IMR-90 (cell line): Measurements from ENCODE around the gene MARK4. TPM values are rescaled to one million over a fixed set of nuclear protein-coding genes. Genes with fewer than 3 reads are reported as not detected.

Experiments
- ATAC-seq: fragments of 200-7000 bp; cut with Tn5 transposase; 2 replicates; pipeline ENCODE4 v1.9.1; 2020; ENCODE audit warnings: low read depth, mild to moderate bottlenecking, moderate library complexity
- BruUV-seq: library from RNA; stranded (reverse); fragments of 400-500 nt; replicated peaks from 2 replicates; lab custom pipeline; 2021; lab: Mats Ljungman, UMichigan
- CTCF ChIA-PET: fragments of 300-600 bp; formaldehyde crosslinking; extraction: SDS; loops from one replicate; lab custom pipeline; 2021; ENCODE audit warnings: antibody characterized with exemption; lab: Yijun Ruan, JAX
- POLR2A ChIA-PET: fragments of 300-600 bp; sonication (Branson Sonifier 250); formaldehyde crosslinking; loops from one replicate; lab custom pipeline; 2022; ENCODE audit warnings: antibody characterized with exemption; ENCODE audit not compliant: unreplicated experiment; lab: Charles Lee
- DNase-seq: peaks from one replicate; pipeline ENCODE4 v3.0.0; 2013
- H2AFZ ChIP-seq: replicated peaks from 2 replicates; pipeline ENCODE3; 2013; ENCODE audit warnings: low read length, mild to moderate bottlenecking; ENCODE audit not compliant: poor library complexity
- H2AK5ac ChIP-seq: 2 replicates; pipeline ENCODE4 v1.6.1; 2013; ENCODE audit warnings: low read depth, low read length, inconsistent platforms
- H2AK9ac ChIP-seq: replicated peaks from 2 replicates; pipeline ENCODE3; 2013; ENCODE audit warnings: mild to moderate bottlenecking, low read depth, low read length, moderate library complexity; ENCODE audit not compliant: poor library complexity
- H2BK120ac ChIP-seq: 2 replicates; pipeline ENCODE4 v1.6.1; 2013; ENCODE audit warnings: low read depth, low read length, inconsistent platforms
- H2BK15ac ChIP-seq: 3 replicates; pipeline ENCODE4 v1.6.1; 2013; ENCODE audit warnings: low read depth, low read length, inconsistent platforms
- H2BK20ac ChIP-seq: 2 replicates; pipeline ENCODE4 v1.6.1; 2013; ENCODE audit warnings: low read depth, mild to moderate bottlenecking, inconsistent platforms, low read length, moderate library complexity
- H2BK5ac ChIP-seq: 2 replicates; pipeline ENCODE4 v1.6.1; 2013; ENCODE audit warnings: mild to moderate bottlenecking, low read depth, low read length, inconsistent platforms; ENCODE audit not compliant: poor library complexity, severe bottlenecking
- H3K14ac ChIP-seq: replicated peaks from 2 replicates; pipeline ENCODE4 v1.6.1; 2013; ENCODE audit warnings: low read depth, low read length, inconsistent platforms
- H3K18ac ChIP-seq: 2 replicates; pipeline ENCODE4 v1.6.1; 2013; ENCODE audit warnings: low read depth, low read length, control low read depth
- H3K23ac ChIP-seq: 2 replicates; pipeline ENCODE4 v1.6.1; 2013; ENCODE audit warnings: low read depth, low read length, inconsistent platforms
- H3K27ac ChIP-seq: 2 replicates; pipeline ENCODE4 v1.5.1; 2013; ENCODE audit warnings: mild to moderate bottlenecking, control low read depth, low read length; ENCODE audit not compliant: insufficient read depth
- H3K27me3 ChIP-seq: 2 replicates; pipeline ENCODE4 v1.6.1; 2013; ENCODE audit warnings: low read length; ENCODE audit not compliant: control insufficient read depth, insufficient read depth
- H3K36me3 ChIP-seq: 2 replicates; pipeline ENCODE4 v1.6.1; 2013; ENCODE audit warnings: low read length, mixed read lengths; ENCODE audit not compliant: control insufficient read depth, insufficient read depth
- H3K4ac ChIP-seq: 2 replicates; pipeline ENCODE4 v1.6.1; 2013; ENCODE audit warnings: low read depth, low read length, inconsistent platforms
- H3K4me1 ChIP-seq: 2 replicates; pipeline ENCODE4 v1.6.1; 2013; ENCODE audit warnings: low read length, mixed read lengths; ENCODE audit not compliant: control insufficient read depth, insufficient read depth
- H3K4me2 ChIP-seq: 2 replicates; pipeline ENCODE4 v1.6.1; 2013; ENCODE audit warnings: low read depth, mild to moderate bottlenecking, control low read depth, low read length, moderate library complexity
- H3K4me3 ChIP-seq: 2 replicates; pipeline ENCODE4 v1.5.1; 2013; ENCODE audit warnings: low read depth, mild to moderate bottlenecking, control low read depth, low read length, moderate library complexity; ENCODE audit not compliant: insufficient read depth
- H3K56ac ChIP-seq: 2 replicates; pipeline ENCODE4 v1.6.1; 2013; ENCODE audit warnings: low read length, inconsistent platforms; ENCODE audit not compliant: insufficient read depth; ENCODE audit errors: extremely low read depth
- H3K79me1 ChIP-seq, 2 experiments: 2 replicates each; pipeline ENCODE4 v1.6.1; 2013; ENCODE audit warnings: low read length in 2 of 2, inconsistent platforms in 1 of 2, low read depth in 1 of 2
- H3K9ac ChIP-seq: 2 replicates; pipeline ENCODE4 v1.6.1; 2013; ENCODE audit warnings: low read depth, low read length, control low read depth
- H3K9me1 ChIP-seq: 2 replicates; pipeline ENCODE4 v1.6.1; 2013; ENCODE audit warnings: low read length, inconsistent platforms; ENCODE audit not compliant: insufficient read depth
- H3K9me3 ChIP-seq: 2 replicates; pipeline ENCODE4 v1.6.1; 2013; ENCODE audit warnings: low read length; ENCODE audit not compliant: control insufficient read depth, insufficient read depth
- H4K20me1 ChIP-seq: 2 replicates; pipeline ENCODE4 v1.6.1; 2013; ENCODE audit warnings: low read length, inconsistent platforms; ENCODE audit not compliant: insufficient read depth
- H4K5ac ChIP-seq: 2 replicates; pipeline ENCODE4 v1.6.1; 2013; ENCODE audit warnings: mild to moderate bottlenecking, low read depth, low read length, control low read depth
- H4K8ac ChIP-seq, 2 experiments: 2 replicates each; pipeline ENCODE4 v1.6.1; 2013; ENCODE audit warnings: low read depth in 2 of 2, low read length in 2 of 2, control low read depth in 1 of 2, inconsistent platforms in 1 of 2
- H4K91ac ChIP-seq: 2 replicates; pipeline ENCODE4 v1.6.1; 2013; ENCODE audit warnings: low read depth, low read length, inconsistent platforms; ENCODE audit not compliant: insufficient read depth
- BHLHE40 ChIP-seq: fragments of 150-350 bp; IDR thresholded peaks from 2 replicates; pipeline ENCODE4 v1.6.1; 2016; ENCODE audit warnings: mild to moderate bottlenecking, low read depth, low read length
- CEBPB ChIP-seq: IDR thresholded peaks from 2 replicates; pipeline ENCODE4 v1.6.1; 2012; ENCODE audit warnings: low read depth, low read length, improper control_type of control experiment
- FOS ChIP-seq: fragments of 150-350 bp; IDR thresholded peaks from 2 replicates; pipeline ENCODE4 v1.6.1; 2016; ENCODE audit warnings: low read depth, low read length
- MAFK ChIP-seq: IDR thresholded peaks from 2 replicates; pipeline ENCODE4 v1.6.1; 2012; ENCODE audit warnings: low read depth, low read length, improper control_type of control experiment
- MAZ ChIP-seq: IDR thresholded peaks from 2 replicates; pipeline ENCODE4 v1.6.1; 2012; ENCODE audit warnings: low read depth, mild to moderate bottlenecking, low read length, improper control_type of control experiment, moderate library complexity, borderline replicate concordance
- MXI1 ChIP-seq: IDR thresholded peaks from 2 replicates; pipeline ENCODE4 v1.6.1; 2012; ENCODE audit warnings: low read depth, mild to moderate bottlenecking, low read length, moderate library complexity, borderline replicate concordance
- NFE2L2 ChIP-seq: fragments of 150-350 bp; IDR thresholded peaks from 2 replicates; pipeline ENCODE4 v1.6.1; 2016; ENCODE audit warnings: low read depth, mild to moderate bottlenecking, low read length
- POLR2A ChIP-seq: IDR thresholded peaks from 2 replicates; pipeline ENCODE4 v1.6.1; 2012; ENCODE audit warnings: mild to moderate bottlenecking, low read depth, low read length
- RAD21 ChIP-seq: IDR thresholded peaks from 2 replicates; pipeline ENCODE4 v1.6.1; 2012; ENCODE audit warnings: low read length, improper control_type of control experiment
- RCOR1 ChIP-seq: IDR thresholded peaks from 2 replicates; pipeline ENCODE4 v1.6.1; 2012; ENCODE audit warnings: mild to moderate bottlenecking, low read length, improper control_type of control experiment; ENCODE audit not compliant: insufficient replicate concordance
- SMC3 ChIP-seq: fragments of 150-350 bp; IDR thresholded peaks from 2 replicates; pipeline ENCODE4 v1.6.1; 2016; ENCODE audit warnings: low read depth, mild to moderate bottlenecking, antibody characterized with exemption, low read length, moderate library complexity
- WGBS, 2 experiments: methylation state at CpG; one replicate each; pipeline versions ENCODE4 v1.1.5 to v1.1.7; 2013; ENCODE audit warnings: missing lambda C conversion rate in 2 of 2; ENCODE audit not compliant: insufficient read length in 1 of 2; ENCODE audit errors: extremely low coverage in 2 of 2; 5-methylcytosine and 5-hydroxymethylcytosine counted together
- dilution Hi-C: fragments of 300-500 bp; cut with HindIII; formaldehyde crosslinking; loops from one replicate; pipeline ENCODE4 v1.14.3; 2018; ENCODE audit warnings: low sequenced_read_pairs; ENCODE audit not compliant: unreplicated experiment
- in situ Hi-C: fragments of 300-500 bp; cut with MboI; formaldehyde crosslinking; loops from 3 replicates; pipeline ENCODE4 v1.14.3; 2019; ENCODE audit warnings: low sequenced_read_pairs, inconsistent platforms, mixed read lengths
- intact Hi-C: fragments of 100-400 bp; cut with micrococcal nuclease; formaldehyde crosslinking; loops from 2 replicates; pipeline ENCODE4 v1.10.0; 2022
- polyA plus RNA-seq, 3 experiments: library from polyadenylated mRNA; depleted of rRNA; stranded (reverse); fragments of >200 nt; gene quantifications; 2 replicates each; pipeline ENCODE4 v1.2.3, GENCODE V29; 2012; ENCODE audit warnings: low replicate concordance in 1 of 3
- total RNA-seq: library from RNA; depleted of rRNA; stranded (reverse); fragments of >200 nt; gene quantifications from 2 replicates; pipeline ENCODE4 v1.2.3, GENCODE V29; 2012
- TF ChIP-seq, protein P1 (sequence below): fragments of 150-350 bp; IDR thresholded peaks from 2 replicates; pipeline ENCODE4 v1.6.1; 2017; ENCODE audit warnings: mild to moderate bottlenecking, antibody characterized with exemption, low read length, low read depth
- TF ChIP-seq, protein P2 (sequence below): conservative IDR thresholded peaks from 2 replicates; pipeline ENCODE4 v1.5.1; 2012; ENCODE audit warnings: mild to moderate bottlenecking, low read depth, low read length, improper control_type of control experiment
- TF ChIP-seq, protein P3 (sequence below): fragments of 150-350 bp; IDR thresholded peaks from 2 replicates; pipeline ENCODE4 v1.6.1; 2016; ENCODE audit warnings: low read depth, mild to moderate bottlenecking, low read length, moderate library complexity, borderline replicate concordance

MARK4 gene
- total and polyA plus RNA-seq, 2 of the 4 experiments (the other 2 are of a cell fraction): 11.3 to 20.7 TPM

DNA sequence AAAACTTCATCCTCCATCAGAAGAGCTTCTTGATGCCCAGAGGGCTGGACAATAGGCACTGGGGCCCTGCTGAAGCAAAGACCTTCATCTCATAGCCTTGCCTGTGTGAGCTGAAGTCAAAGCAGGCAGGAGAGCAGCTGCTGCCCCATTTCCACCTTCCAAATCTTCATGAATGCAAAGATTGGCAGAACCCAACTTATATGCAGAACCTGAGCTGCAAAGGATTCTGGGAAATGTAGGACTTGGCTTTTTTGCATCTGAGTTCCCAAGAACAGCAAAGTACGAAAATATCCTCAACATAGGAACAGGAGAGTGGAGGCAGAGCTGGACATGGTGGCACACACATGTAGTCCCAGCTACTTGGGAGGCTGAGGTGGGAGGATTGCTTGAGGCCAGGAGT, 40.8 kb downstream of the MARK4 start:
- Histone ChIP-seq H3K56ac (no peak overlapping the region), H3K23ac (no peak overlapping the region), H3K4me1 (no peaks in the 10 kb centered on the region), H3K27ac (no peak overlapping the region), H4K8ac (no peak overlapping the region), H2BK15ac (no peak overlapping the region), H3K14ac (no peak overlapping the region), H3K4me3 (no peak overlapping the region), H2BK5ac (no peak overlapping the region), H2BK120ac (no peak overlapping the region), H2AK5ac (no peak overlapping the region), H3K9me3 (no peaks in the 10 kb centered on the region; the same call in 1 of the 2 replicates), H3K36me3 (peaks cover 47% of the 10 kb centered on the region), H2BK20ac (no peak overlapping the region), H3K79me1 (no peaks in the 10 kb centered on the region), H4K20me1 (no peaks in the 10 kb centered on the region), H3K9ac (no peak overlapping the region), H3K4me2 (no peak overlapping the region), H4K5ac (no peak overlapping the region), H3K27me3 (no peaks in the 10 kb centered on the region), H2AK9ac (no peak overlapping the region), H4K91ac (no peak overlapping the region), H3K4ac (no peak overlapping the region), H2AFZ (no peak overlapping the region), H3K9me1 (peaks cover 2% of the 10 kb centered on the region; the same call in 1 of the 2 replicates), H3K18ac (no peak overlapping the region)
- no peak for DNase-seq
- POLR2A ChIA-PET: no interaction called here
- no TSS peak for BruUV-seq
- dilution Hi-C loops (no loop called here), intact Hi-C loops (no loop called here), in situ Hi-C loops (no loop called here)
- CTCF ChIA-PET: no interaction called here
- ATAC-seq: no peak
- no CpG with 5 or more reads among the region's 1 CpG for WGBS, 2 experiments
- TF ChIP-seq BHLHE40: no peak
- TF ChIP-seq RAD21: no peak
- TF ChIP-seq, protein P1, sequence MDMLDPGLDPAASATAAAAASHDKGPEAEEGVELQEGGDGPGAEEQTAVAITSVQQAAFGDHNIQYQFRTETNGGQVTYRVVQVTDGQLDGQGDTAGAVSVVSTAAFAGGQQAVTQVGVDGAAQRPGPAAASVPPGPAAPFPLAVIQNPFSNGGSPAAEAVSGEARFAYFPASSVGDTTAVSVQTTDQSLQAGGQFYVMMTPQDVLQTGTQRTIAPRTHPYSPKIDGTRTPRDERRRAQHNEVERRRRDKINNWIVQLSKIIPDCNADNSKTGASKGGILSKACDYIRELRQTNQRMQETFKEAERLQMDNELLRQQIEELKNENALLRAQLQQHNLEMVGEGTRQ: no peak
- TF ChIP-seq, protein P2, sequence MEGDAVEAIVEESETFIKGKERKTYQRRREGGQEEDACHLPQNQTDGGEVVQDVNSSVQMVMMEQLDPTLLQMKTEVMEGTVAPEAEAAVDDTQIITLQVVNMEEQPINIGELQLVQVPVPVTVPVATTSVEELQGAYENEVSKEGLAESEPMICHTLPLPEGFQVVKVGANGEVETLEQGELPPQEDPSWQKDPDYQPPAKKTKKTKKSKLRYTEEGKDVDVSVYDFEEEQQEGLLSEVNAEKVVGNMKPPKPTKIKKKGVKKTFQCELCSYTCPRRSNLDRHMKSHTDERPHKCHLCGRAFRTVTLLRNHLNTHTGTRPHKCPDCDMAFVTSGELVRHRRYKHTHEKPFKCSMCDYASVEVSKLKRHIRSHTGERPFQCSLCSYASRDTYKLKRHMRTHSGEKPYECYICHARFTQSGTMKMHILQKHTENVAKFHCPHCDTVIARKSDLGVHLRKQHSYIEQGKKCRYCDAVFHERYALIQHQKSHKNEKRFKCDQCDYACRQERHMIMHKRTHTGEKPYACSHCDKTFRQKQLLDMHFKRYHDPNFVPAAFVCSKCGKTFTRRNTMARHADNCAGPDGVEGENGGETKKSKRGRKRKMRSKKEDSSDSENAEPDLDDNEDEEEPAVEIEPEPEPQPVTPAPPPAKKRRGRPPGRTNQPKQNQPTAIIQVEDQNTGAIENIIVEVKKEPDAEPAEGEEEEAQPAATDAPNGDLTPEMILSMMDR: no peak
- no peak for TF ChIP-seq MAFK
- no peak for TF ChIP-seq CEBPB
- TF ChIP-seq, protein P3, sequence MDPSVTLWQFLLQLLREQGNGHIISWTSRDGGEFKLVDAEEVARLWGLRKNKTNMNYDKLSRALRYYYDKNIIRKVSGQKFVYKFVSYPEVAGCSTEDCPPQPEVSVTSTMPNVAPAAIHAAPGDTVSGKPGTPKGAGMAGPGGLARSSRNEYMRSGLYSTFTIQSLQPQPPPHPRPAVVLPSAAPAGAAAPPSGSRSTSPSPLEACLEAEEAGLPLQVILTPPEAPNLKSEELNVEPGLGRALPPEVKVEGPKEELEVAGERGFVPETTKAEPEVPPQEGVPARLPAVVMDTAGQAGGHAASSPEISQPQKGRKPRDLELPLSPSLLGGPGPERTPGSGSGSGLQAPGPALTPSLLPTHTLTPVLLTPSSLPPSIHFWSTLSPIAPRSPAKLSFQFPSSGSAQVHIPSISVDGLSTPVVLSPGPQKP: no peak
- TF ChIP-seq FOS: no peak
- TF ChIP-seq MAZ: no peak
- TF ChIP-seq RCOR1: no peak
- no peak for TF ChIP-seq POLR2A
- no peak for TF ChIP-seq MXI1
- no peak for TF ChIP-seq NFE2L2
- no peak for TF ChIP-seq SMC3
